Endometrial microvascular endothelial cells (primary cell): Measurements from ENCODE around the gene ZFAND2A. TPM values are rescaled to one million over a fixed set of nuclear protein-coding genes. Genes with fewer than 3 reads are reported as not detected.

Source experiments
- in situ Hi-C: cut with HindIII; loops from 2 replicates; pipeline ENCODE4 v1.10.0; 2017; ENCODE audit warnings: low sequenced_read_pairs, low pct_unique_long_range_greater_than_20kb; ENCODE audit errors: inconsistent ontology term
- total RNA-seq: library from RNA; depleted of rRNA; stranded (reverse); fragments of >200 nt; gene quantifications from one replicate; pipeline ENCODE4 v1.2.3, GENCODE V29; 2015; ENCODE audit errors: inconsistent ontology term

ZFAND2A gene
- total RNA-seq, 1 donor from 2014 or later = 37.4 TPM

DNA sequence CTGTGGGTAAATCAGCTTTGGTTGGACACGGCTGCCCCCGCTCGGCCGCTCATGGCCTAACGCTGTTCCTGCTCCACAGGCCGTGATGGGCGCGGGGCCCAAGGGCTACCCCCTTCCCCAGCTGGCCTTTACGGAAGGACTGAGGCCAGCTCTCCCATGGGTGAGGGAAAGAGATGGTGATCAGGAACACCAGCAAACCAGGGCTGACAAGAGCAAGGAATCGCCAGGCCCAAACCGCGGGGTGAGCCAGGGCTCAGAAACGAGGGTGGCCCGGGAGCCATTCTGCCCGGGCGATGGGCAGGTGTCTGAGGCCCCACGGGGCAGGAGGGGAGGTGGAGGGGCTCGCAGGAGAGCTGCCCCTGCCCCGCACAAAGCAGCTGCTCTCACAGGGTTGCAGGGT is 45.5 kb downstream of the ZFAND2A start:
- in situ Hi-C loops = no loop called here

DNA sequence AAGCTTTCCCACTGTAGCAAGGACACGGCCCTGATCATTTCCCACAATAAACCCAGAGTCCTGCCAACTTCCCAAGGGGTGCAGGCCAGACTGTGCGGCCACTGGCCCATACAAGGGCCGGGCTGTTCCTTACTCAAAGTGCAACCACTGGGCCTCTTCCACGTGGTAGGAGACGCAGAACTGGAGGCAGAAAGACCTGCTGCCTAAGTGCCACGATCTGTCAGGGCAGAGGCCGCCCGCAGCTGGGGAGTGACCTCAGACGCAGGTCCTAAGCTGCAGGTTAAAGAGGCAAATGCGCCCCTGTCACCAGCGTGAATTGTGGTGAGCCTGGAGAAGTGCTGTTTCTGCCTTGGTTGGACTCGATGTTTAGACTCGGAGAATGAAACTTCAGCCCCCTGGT is 45.9 kb downstream of the ZFAND2A start:
- in situ Hi-C loops = no loop called here

DNA sequence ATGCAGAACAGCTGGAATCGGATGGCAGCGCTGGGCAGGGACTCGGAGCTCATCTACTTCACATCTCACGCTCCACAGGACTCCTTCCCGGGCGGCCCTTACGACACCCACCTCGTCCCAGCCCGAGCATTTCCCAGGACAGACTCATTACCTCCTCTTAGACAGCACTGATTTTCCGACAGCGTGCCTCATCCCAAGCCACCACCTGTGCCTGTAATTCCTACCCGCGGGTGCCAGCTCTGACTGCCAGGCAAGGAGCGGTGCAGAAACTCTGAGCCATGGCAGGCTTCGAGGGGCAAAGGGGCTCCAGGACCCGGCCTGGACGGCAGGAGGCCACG is 46.5 kb downstream of the ZFAND2A start:
- in situ Hi-C loops = no loop called here

DNA sequence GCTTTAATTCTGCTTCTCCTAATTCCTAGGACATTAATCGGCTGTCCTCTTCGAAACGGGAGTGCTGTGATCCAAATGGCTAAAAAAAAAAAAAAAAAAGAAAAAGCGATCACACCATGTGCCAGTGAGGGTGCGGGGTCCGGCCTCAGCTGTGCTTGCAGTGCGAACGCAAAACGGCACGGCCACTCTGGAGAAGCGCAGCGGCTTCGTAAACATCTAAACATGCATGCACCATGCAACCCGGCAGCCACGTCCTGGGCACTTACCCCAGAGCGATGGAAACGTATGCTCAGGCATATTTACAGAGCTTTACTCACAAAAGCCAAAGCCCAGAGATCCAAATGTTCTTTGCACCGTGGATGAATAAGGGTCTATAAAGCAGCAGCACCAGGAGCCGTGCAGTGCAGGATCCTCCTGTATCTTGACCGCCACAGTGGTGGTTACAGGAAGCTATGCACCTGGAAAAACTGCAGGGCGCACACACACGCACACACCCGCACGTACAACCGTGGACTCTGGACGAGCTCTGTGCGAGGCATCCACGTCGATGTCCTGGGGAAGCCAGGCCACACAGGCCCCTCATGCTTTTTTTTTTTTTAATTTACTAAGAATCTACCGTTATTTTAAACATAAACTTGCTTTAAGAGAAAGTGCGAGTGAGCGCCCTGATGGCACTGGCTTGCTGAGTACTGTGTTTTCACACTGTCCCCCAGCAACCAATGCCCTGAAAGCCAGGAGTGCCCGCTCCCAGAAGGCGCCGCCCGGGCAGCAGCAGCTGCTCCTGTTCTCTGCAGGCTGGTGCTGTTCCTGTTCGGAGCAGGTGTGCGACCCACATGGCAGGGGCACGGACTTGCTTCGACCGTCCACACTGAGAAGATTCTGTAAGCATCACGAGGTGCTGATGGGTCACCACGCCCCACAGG is 47.1 kb downstream of the ZFAND2A start:
- in situ Hi-C loops = no loop called here

DNA sequence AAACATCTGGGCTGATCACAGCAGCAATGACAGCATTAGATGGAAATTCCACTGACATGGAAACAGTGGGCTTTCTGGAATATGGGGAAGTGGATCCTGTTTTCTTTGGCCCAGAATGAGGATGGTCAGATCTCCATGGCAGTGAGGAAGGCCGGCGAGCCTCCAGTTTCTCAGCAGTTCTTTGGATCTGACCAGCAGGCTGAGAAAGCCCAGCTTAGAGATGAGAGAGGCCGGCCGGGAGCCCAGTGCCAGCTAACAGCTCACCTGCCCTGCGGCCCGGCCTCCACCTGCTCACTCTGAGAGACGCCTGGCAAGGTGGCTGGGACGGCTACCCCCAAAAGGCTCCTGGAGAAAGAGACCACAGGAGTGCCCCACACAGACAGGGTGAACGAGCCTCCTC is 47.9 kb downstream of the ZFAND2A start:
- in situ Hi-C loops = no loop called here

DNA sequence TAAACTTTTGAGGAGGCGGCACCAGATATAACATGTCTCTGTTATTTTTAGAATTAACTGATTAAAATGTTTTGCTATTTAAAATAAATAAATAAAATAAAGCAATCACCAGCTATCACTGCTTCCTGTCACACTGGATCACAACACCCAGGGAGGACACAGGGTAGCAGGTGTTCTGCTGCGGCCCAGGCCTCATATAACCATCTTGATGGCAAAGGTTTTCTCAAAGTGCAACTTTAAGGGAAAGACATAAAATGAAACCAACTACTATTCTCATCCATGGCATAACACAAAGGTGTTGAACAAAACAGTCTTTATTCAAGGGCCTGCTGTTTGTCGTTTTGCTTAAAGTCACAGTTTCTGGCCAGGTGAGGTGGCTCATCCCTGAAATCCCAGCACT is 48.8 kb downstream of the ZFAND2A start:
- in situ Hi-C loops = no loop called here

DNA sequence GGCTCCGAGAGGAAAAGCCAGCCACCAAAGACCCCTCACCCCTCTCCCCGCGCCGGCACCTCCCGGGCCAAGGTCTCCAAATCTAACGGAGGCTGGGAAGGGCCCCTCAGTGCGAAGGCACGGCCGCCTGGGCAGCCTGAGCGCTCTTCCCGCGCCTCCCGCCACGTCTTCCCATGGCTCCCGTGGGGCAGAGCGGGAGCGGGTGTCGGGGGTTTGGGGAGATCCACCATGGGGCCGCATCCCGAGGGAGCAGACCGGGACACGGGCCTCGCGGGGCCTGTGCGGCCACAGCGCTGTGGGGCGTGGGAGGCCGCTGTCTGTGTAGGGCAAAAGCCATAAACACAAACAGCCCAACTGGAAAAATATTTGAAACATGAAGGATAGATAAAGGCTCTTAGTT is 49.6 kb downstream of the ZFAND2A start:
- in situ Hi-C loops = no loop called here

DNA sequence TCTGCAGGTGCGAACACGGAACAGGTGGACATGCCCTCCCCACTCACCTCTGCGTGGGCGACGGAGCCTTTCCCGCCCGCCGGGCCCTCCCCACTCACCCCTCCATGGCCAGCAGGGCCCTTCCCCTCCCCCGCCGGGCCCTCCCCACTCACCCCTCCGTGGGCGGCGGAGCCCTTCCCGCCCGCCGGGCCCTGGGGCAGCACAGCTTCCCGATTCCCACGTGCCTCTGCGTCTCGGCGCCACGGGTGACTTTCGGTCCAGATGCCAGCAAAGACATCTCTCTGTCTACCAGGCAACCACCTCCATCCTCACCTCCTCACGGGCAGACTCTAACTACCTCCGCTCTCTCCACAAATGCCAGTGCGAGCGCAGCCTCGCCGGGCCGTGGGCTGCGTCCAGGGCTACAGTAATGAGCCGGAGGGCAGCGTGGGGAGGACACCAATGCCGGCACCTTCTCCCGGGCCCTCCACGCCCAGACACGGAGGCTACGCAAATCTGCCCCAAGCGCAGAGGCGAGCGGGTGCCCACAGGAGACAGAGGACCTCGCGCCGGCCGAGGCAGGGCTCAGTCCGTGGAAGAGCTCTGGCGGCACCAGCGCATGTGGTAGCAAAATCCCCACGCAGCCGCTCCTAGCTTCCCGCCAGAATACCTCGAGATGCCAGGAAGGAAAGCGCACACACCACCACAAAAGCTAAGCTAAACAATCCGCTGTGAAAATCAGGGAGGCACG is 50.2 kb downstream of the ZFAND2A start:
- in situ Hi-C loops = no loop called here

DNA sequence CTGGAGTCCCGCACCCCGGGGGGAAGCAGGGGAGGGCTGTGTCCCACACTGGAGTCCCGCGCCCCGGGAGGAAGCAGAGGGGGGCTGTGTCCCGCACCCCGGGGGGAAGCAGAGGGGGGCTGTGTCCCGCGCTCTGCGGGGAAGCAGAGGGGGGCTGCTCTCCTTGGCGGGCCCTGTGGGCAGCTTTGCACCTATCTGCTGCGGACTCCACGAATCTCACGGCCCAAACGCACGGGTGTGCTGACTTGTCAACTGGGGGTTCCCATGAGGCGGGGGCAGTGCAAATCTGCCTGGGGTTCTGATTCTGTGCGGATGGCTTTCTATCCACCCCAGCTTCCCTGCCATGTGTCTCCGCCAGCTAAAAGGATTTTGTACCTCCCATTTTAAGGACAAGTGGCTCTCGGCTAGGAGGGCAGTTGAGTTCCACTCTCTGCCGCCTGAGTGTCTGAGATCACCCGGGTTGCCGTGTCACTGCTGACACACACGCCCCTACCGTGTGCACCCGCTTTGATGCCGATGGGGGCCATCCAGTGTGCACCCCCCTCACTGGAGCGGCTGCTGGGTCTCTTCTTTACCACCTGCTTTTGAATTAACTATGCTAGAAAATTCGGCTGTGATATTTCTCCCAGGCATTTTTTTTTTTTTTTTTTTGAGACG is 51.6 kb downstream of the ZFAND2A start:
- in situ Hi-C loops = no loop called here

DNA sequence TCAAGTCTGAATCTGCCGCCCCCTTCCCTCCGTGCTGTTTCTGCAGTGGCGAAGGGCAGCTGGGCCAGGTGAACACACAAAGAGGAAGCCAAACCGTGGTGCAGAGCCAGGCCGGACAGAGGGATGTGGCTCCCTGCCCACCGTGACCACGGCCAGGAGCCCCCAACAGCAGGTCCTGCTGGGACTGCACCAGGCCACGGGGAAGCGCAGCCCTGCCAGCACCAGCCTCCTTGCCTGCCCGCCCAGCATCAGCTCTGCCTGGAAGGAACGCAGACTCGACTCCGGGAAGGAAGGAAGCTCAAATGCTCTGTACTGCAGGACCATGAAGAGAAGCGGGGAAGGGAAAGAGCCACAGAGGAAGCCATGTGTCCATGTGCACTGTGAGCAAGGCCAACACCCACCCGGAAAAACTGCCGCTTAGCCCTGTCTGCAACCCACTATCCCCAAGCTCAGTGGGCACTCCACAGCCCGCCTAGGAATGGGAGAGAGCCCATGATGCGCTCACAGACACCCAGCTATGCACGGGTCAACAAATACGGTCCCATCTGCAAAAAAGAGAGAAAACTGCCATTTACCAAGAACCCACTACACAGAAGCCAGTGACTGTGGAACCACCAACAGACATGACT is 53.1 kb downstream of the ZFAND2A start:
- in situ Hi-C loops = no loop called here

DNA sequence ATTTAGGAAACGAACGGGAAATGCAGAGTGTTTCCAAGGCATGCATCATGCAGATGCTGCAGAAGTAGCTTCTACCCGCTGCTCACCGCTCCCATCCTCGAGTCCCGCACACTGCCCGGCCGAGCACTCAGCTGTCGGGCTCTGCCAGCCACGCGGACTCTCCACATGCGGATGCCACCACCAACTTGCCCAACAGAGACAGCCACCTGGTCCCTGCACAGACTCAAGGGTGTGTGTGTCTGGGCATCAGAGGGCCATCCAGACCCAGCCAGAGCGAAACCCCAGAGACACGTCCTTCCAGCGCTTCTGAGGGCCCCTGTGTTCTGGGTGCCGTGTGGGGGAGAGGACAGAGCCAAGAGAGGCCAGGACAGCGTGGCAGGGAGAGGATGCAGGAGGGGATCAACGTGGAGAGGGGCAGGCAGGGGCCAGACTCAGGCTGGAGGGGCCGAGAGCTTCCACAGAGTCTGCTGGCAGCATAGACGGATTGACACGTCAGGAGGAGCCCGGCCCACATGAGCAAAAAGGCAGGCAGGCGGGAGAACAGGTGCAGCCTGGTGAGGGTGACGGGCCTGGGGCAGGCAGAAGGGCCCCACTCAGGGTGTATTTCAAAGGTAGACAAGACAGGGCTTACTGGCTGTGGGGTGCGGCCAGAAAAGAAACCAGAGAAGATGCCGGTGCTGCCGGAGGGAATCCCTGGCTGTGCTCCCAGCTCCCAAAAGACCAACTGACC is 53.8 kb downstream of the ZFAND2A start:
- in situ Hi-C loops = no loop called here

DNA sequence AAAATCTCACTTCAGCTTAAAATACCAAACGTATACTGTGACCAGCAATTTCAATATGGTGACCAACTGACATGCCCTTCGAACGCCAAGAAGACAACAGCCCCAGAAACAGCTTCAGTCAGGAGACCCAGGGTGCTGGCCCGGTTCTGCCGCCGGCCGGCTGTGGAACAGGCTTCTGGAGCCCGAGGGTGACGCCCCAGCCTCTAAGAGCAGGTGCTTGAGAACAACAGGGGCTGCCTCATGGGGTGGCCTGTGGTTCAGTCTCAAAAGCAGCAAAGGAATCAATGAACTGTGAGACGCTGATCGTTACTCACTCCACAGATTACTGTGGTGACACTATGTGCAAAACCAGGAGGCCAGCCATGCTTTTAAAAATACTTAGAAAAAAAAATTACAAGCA is 54.8 kb downstream of the ZFAND2A start:
- in situ Hi-C loops = no loop called here

DNA sequence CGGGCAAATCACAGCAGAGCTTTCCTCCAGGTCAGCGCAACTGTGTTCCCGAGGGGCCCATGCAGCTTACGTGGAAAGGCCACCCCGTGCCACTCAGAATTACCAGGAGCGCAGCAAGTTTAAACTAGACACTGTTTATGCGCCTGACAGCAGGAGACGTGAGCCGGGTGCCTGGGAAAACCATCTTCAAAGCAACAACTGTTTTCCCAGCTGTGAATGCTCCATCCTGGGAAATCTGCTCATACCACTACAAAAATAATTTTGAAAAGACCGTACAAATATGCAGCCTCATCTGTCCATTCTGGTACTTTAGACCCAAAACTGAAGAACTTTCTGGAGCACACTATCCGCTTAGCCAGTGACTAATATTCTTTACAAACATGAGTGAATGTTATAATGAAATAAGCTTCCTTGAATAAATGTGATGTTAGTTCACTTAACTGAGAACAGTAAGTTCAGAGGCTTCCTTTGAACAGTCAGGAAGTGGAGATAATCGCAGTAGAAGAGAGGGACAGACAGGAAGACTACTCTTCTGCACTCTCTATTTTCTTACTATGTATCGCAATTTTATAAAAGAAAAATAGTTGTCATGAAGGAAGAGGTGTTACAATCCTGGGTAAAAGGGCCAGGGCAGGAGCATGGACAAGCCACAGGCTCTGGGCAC is 55.3 kb downstream of the ZFAND2A start:
- in situ Hi-C loops = no loop called here

DNA sequence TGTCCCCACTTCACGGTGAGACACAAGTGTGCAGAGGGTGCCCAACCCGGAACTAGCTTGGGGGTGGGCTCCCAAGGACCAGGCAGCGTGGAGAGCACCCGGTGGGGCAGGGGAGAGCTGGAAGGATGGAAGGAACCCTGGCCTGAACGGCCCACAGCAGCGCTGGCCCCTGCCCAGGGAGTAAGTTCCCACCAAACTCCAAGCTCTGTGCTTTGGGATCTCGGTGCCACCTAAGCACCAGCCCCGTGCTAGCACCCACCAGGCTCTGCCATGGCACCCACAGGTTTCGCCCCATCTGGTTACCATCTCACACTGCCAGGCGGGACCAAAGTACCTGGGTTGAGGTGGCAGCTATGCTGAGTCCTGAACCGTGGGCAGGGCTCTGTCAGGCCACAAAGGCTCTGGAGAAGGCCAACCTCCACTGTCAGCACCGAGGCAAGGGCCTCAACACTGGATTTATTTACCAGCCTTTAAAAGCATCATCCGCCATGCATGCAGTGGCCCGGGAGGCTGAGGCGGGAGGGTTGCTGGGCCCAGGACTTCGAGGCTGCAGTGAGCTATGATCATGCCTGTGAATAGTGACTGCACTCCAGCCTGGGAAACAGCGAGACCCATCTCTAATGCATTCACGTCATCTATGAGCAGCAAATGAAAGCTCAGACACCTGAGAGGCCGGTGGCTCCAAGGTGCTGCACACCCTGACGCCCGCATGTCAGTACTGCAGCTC is 56.0 kb downstream of the ZFAND2A start:
- in situ Hi-C loops = no loop called here

DNA sequence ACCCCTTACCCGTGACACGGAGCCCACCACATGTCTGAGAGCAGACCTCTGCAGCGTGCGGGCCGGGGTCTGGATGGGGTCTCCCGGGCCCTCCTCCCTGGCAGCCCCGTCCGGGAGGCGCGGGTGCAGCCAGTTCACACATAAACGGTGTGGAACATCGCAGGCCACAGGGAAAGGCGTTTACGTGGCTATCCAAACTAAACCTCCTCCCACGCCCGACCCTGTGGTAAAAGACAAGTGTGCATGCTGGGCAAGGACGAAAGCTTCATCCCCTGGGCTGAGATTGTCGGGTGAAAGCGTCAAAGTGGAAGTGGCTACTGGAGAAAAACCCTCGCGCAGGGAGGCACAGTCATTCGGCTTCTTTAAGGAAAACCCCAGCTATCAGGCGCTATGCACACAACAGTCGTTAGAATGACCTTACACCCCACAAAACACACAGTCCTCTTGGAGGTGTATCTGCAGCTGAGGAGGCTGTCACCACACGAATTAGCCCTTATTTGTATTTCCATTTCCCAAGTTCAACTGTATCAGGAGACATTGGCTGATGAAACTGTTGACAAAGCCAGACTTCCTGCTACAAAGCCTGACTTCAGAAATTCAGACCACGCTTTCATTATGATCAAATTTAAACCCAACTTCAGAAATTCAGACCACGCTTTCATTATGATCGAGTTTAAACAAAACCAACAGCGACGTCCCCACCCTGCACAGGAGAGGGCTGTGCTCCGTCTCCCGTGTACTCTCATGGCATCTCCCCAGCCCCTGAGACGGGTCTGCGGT is 56.8 kb downstream of the ZFAND2A start:
- in situ Hi-C loops = no loop called here
